ENCODE results near the gene C11orf21.

DNA sequence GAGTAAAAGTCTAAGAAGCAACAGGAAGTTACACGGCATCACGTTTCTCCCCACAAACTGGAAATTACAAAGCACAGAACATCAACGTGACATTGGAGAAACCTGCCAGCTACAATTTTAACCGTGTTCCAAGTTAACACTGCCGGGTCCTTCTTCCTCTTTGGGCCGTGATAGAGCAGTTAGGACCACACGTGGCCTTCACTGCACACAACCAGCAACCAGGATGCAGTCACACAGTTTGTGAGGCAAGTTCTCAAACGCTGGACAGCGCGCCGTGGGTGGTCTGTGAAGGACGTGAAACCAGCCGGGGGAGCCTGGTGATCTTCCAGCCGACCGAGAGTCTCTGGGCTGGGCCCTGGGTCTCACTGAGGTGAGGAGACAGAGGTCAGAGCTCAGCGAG is 14.6 kb downstream of the C11orf21 start:
- TF ChIP-seq SIN3A (IDR thresholded peaks at IDR 0.05; ENCODE audit: borderline replicate concordance, low read depth, low read length) (no peak), RFX5 (IDR thresholded peaks at IDR 0.05; ENCODE audit: low read length) (no peak), EZH2phosphoT487 (IDR thresholded peaks at IDR 0.05; ENCODE audit: borderline replicate concordance, low read depth) (no peak), MEF2A (IDR thresholded peaks at IDR 0.05; ENCODE audit: borderline replicate concordance, low read depth) (no peak), FOSL2 (IDR thresholded peaks at IDR 0.05; ENCODE audit: borderline replicate concordance, low read depth) (no peak), YY1 (IDR thresholded peaks at IDR 0.05; ENCODE audit: low read depth) (no peak), POLR2AphosphoS5 (IDR thresholded peaks at IDR 0.05; ENCODE audit: low read depth, low read length) (no peak), MXI1 (IDR thresholded peaks at IDR 0.05; ENCODE audit: low read depth, low read length) (no peak), FOXJ3 (CRISPR knock-in tag; IDR thresholded peaks at IDR 0.05) (no peak), RAD21 (IDR thresholded peaks at IDR 0.05; ENCODE audit: low read length) (no peak), EP300 (IDR thresholded peaks at IDR 0.05; ENCODE audit: borderline replicate concordance in 1 of 2, low read depth in 1 of 2, low read length in 1 of 2) (no peak), RCOR1 (IDR thresholded peaks at IDR 0.05; ENCODE audit: low read length) (no peak)
- TF ChIP-seq, protein P1, sequence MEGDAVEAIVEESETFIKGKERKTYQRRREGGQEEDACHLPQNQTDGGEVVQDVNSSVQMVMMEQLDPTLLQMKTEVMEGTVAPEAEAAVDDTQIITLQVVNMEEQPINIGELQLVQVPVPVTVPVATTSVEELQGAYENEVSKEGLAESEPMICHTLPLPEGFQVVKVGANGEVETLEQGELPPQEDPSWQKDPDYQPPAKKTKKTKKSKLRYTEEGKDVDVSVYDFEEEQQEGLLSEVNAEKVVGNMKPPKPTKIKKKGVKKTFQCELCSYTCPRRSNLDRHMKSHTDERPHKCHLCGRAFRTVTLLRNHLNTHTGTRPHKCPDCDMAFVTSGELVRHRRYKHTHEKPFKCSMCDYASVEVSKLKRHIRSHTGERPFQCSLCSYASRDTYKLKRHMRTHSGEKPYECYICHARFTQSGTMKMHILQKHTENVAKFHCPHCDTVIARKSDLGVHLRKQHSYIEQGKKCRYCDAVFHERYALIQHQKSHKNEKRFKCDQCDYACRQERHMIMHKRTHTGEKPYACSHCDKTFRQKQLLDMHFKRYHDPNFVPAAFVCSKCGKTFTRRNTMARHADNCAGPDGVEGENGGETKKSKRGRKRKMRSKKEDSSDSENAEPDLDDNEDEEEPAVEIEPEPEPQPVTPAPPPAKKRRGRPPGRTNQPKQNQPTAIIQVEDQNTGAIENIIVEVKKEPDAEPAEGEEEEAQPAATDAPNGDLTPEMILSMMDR (IDR thresholded peaks at IDR 0.05), result no peak
- TF ChIP-seq, protein P2, sequence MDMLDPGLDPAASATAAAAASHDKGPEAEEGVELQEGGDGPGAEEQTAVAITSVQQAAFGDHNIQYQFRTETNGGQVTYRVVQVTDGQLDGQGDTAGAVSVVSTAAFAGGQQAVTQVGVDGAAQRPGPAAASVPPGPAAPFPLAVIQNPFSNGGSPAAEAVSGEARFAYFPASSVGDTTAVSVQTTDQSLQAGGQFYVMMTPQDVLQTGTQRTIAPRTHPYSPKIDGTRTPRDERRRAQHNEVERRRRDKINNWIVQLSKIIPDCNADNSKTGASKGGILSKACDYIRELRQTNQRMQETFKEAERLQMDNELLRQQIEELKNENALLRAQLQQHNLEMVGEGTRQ (IDR thresholded peaks at IDR 0.05; ENCODE audit: borderline replicate concordance, low read depth, low read length), result no peak
